Mucosa of stomach (tissue), 1 donor: ENCODE data around the gene SLC26A1.
"Not testable (repeated sequence)": the region's sequence is repeated elsewhere in the genome, so short reads cannot be mapped to it uniquely, and the experiment has no call there.

Experiments used
- H3K27me3 ChIP-seq: one replicate; pipeline ENCODE4 v1.7.0; 2013; ENCODE audit warnings: mild to moderate bottlenecking, low read length; ENCODE audit not compliant: control insufficient read depth, insufficient read depth
- H3K36me3 ChIP-seq: one replicate; pipeline ENCODE4 v1.7.0; 2013; ENCODE audit warnings: low read length; ENCODE audit not compliant: control insufficient read depth, insufficient read depth
- H3K4me1 ChIP-seq: one replicate; pipeline ENCODE4 v1.7.0; 2013; ENCODE audit warnings: mild to moderate bottlenecking, low read length; ENCODE audit not compliant: control insufficient read depth, insufficient read depth
- H3K4me3 ChIP-seq: one replicate; pipeline ENCODE4 v1.7.0; 2013; ENCODE audit warnings: low read length
- H3K9ac ChIP-seq: one replicate; pipeline ENCODE4 v1.7.0; 2013; ENCODE audit warnings: mild to moderate bottlenecking, low read length, moderate library complexity
- H3K9me3 ChIP-seq: one replicate; pipeline ENCODE4 v1.7.0; 2013; ENCODE audit warnings: mild to moderate bottlenecking, low read length, moderate library complexity; ENCODE audit not compliant: control insufficient read depth
- donor health status: Pancreatic carcinoma.

SLC26A1 gene

GRCh38 chr4:999240-999863, 6.1 kb upstream of the SLC26A1 start:
- not testable (repeated sequence) for H3K4me3 ChIP-seq, H3K9me3 ChIP-seq, H3K36me3 ChIP-seq, H3K9ac ChIP-seq
- Histone ChIP-seq H3K4me1 (peaks cover 30% of the 10 kb centered on the region), H3K27me3 (peaks cover 72% of the 10 kb centered on the region)

GRCh38 chr4:998096-998691, 5.0 kb upstream of the SLC26A1 start:
- peaks cover 40% of the 10 kb centered on the region for H3K4me1 ChIP-seq
- H3K4me3 ChIP-seq, result no peak overlapping the region
- H3K27me3 ChIP-seq, result peaks cover 61% of the 10 kb centered on the region
- no peaks in the 10 kb centered on the region for H3K36me3 ChIP-seq
- no peak overlapping the region for H3K9ac ChIP-seq
- H3K9me3 ChIP-seq, result no peaks in the 10 kb centered on the region

- Histone ChIP-seq H3K27me3 (peaks cover 57% of the 10 kb centered on the region), H3K36me3 (no peaks in the 10 kb centered on the region), H3K9ac (no peak overlapping the region), H3K9me3 (no peaks in the 10 kb centered on the region), H3K4me1 (peaks cover 45% of the 10 kb centered on the region), H3K4me3 (no peak overlapping the region)
These were observed 4.3 kb upstream of the SLC26A1 start for GRCh38 chr4:997375-998071.

- peaks cover 47% of the 10 kb centered on the region for H3K4me1 ChIP-seq
- peaks cover 52% of the 10 kb centered on the region for H3K27me3 ChIP-seq
- H3K9me3 ChIP-seq, result no peaks in the 10 kb centered on the region
- H3K9ac ChIP-seq, result no peak overlapping the region
- no peak overlapping the region for H3K4me3 ChIP-seq
- H3K36me3 ChIP-seq, result no peaks in the 10 kb centered on the region
These were observed 3.8 kb upstream of the SLC26A1 start for GRCh38 chr4:996997-997374.

- Histone ChIP-seq H3K4me3 (peak overlapping the region; percentile 14), H3K9ac (no peak overlapping the region), H3K36me3 (no peaks in the 10 kb centered on the region), H3K4me1 (peaks cover 51% of the 10 kb centered on the region), H3K9me3 (no peaks in the 10 kb centered on the region), H3K27me3 (peaks cover 45% of the 10 kb centered on the region)
These were observed 3.1 kb upstream of the SLC26A1 start for GRCh38 chr4:996030-996996.

GRCh38 chr4:995311-996026, 2.3 kb upstream of the SLC26A1 start:
- no peak overlapping the region for H3K9ac ChIP-seq
- no peaks in the 10 kb centered on the region for H3K36me3 ChIP-seq
- peaks cover 53% of the 10 kb centered on the region for H3K4me1 ChIP-seq
- no peaks in the 10 kb centered on the region for H3K9me3 ChIP-seq
- no peak overlapping the region for H3K4me3 ChIP-seq
- H3K27me3 ChIP-seq, result peaks cover 36% of the 10 kb centered on the region

GRCh38 chr4:992297-993110, 700 bp downstream of the SLC26A1 start:
- Histone ChIP-seq H3K4me3 (no peak overlapping the region), H3K9ac (peak overlapping the region; percentile 84), H3K36me3 (no peaks in the 10 kb centered on the region), H3K27me3 (peaks cover 10% of the 10 kb centered on the region), H3K9me3 (no peaks in the 10 kb centered on the region), H3K4me1 (peaks cover 49% of the 10 kb centered on the region)

GRCh38 chr4:991451-992296, 1.5 kb downstream of the SLC26A1 start:
- Histone ChIP-seq H3K27me3 (peaks cover 4% of the 10 kb centered on the region), H3K9ac (peak overlapping the region; percentile 84), H3K9me3 (no peaks in the 10 kb centered on the region), H3K36me3 (no peaks in the 10 kb centered on the region), H3K4me1 (peaks cover 47% of the 10 kb centered on the region), H3K4me3 (no peak overlapping the region)

- H3K36me3 ChIP-seq, result no peaks in the 10 kb centered on the region
- H3K9me3 ChIP-seq, result no peaks in the 10 kb centered on the region
- no peak overlapping the region for H3K4me3 ChIP-seq
- no peak overlapping the region for H3K9ac ChIP-seq
- H3K27me3 ChIP-seq, result no peaks in the 10 kb centered on the region
- H3K4me1 ChIP-seq, result peaks cover 39% of the 10 kb centered on the region
These were observed 2.3 kb downstream of the SLC26A1 start for GRCh38 chr4:990746-991367.
